Endothelial cell of umbilical vein (primary cell): ENCODE results near the gene ZNF629.

Experiments used
- CTCF ChIP-seq, 2 donors: IDR thresholded peaks; 1 replicate in 1 of 2; 2 replicates in 1 of 2; pipeline ENCODE4 v1.5.1; 2011; ENCODE audit warnings: low read length in 2 of 2, mild to moderate bottlenecking in 2 of 2, moderate library complexity in 2 of 2, control low read depth in 1 of 2, inconsistent platforms in 1 of 2, low read depth in 1 of 2; ENCODE audit not compliant: insufficient read depth in 1 of 2; ENCODE audit errors: extremely low read depth in 1 of 2
- EZH2 ChIP-seq: IDR thresholded peaks from 2 replicates; pipeline ENCODE4 v1.6.1; 2012; ENCODE audit warnings: borderline replicate concordance, low read depth, mild to moderate bottlenecking, moderate library complexity, low read length, inconsistent platforms; ENCODE audit not compliant: severe bottlenecking
- FOS ChIP-seq: IDR thresholded peaks from 2 replicates; pipeline ENCODE4 v1.6.1; 2011; ENCODE audit warnings: mild to moderate bottlenecking, low read length, moderate library complexity, borderline replicate concordance; ENCODE audit not compliant: insufficient read depth
- GATA2 ChIP-seq: IDR thresholded peaks from 2 replicates; pipeline ENCODE4 v1.7.0; 2011; ENCODE audit warnings: low read depth, mild to moderate bottlenecking, moderate library complexity, mixed read lengths, low read length; ENCODE audit not compliant: insufficient read length, insufficient read depth
- JUN ChIP-seq: IDR thresholded peaks from 2 replicates; pipeline ENCODE4 v1.6.1; 2011; ENCODE audit warnings: borderline replicate concordance, low read depth; ENCODE audit not compliant: insufficient read length, insufficient read depth
- MYC ChIP-seq: IDR thresholded peaks from one replicate; pipeline ENCODE4 v1.6.1; 2011; ENCODE audit warnings: mild to moderate bottlenecking, low read depth, low read length
- POLR2A ChIP-seq: IDR thresholded peaks from 2 replicates; pipeline ENCODE4 v1.6.1; 2012; ENCODE audit warnings: low read depth, mild to moderate bottlenecking, control low read depth, low read length
- POLR2AphosphoS5 ChIP-seq: IDR thresholded peaks from 2 replicates; pipeline ENCODE4 v1.6.1; 2012; ENCODE audit warnings: low read depth, mild to moderate bottlenecking, control low read depth, low read length, moderate library complexity; ENCODE audit not compliant: insufficient read depth
- TF ChIP-seq, protein P1 (sequence below): IDR thresholded peaks from 2 replicates; pipeline ENCODE4 v1.6.1; 2011; ENCODE audit not compliant: insufficient read depth, insufficient read length

DNA sequence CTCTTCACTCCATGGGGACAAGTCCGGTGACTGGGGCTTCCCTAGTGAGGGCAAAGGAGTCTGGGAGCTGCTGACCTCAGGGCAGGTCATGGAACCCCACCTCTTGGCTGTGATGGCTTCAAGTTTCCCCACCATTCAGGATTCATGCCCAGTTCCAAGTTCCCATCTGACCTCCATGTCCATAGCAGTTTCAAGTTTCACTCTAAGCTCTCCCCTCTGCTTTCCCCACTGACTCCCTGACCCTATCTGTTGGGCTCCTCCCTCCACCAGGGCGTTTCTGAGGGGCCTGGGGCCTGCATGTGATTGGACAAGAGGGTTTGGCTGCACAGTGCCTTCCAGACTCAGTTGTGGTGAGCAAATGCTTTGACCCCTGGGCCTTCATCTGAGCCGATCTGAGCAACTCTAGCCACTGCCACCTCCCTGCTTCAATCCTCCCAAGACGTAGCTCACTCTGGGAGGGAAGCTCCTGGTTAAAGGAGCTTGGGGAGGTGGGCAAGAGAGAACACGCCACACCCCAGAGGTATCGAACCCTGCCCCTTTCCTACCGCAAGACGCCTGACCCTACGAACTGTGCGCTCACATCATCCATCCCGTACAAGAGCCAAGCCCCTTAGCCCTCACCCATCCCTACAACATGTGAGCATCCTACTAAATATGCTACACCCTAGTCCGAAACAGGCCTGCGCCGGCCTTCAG, 8.3 kb downstream of the ZNF629 start:
- TF ChIP-seq CTCF (IDR thresholded peaks at IDR 0.05; ENCODE audit: extremely low read depth in 1 of 2, insufficient read depth in 1 of 2, low read depth in 1 of 2, low read length in 2 of 2) (no peak), JUN (no peak), EZH2 (no peak), POLR2A (no peak), POLR2AphosphoS5 (no peak), MYC (no peak), FOS (no peak), GATA2 (no peak)
- TF ChIP-seq, protein P1, sequence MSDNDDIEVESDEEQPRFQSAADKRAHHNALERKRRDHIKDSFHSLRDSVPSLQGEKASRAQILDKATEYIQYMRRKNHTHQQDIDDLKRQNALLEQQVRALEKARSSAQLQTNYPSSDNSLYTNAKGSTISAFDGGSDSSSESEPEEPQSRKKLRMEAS: no peak
